C4-2B (cell line): ENCODE results near the gene TMEM151A.

Experiments used
- CTCF ChIP-seq: fragments of 450-650 bp; conservative IDR thresholded peaks from 2 replicates; pipeline ENCODE4 v1.5.1; 2017; ENCODE audit warnings: mild to moderate bottlenecking
- ZFX ChIP-seq: fragments of 450-650 bp; IDR thresholded peaks from 2 replicates; pipeline ENCODE4 v1.6.1; 2017

GRCh38 chr11:66271816-66272215, 19.9 kb upstream of the TMEM151A start:
- TF ChIP-seq CTCF (no peak), ZFX (no peak)
